H1 (cell line): ENCODE measurements around the gene ZAR1L. TPM values are rescaled to one million over a fixed set of nuclear protein-coding genes. Genes with fewer than 3 reads are reported as not detected.

Source experiments
- CTCF ChIA-PET: fragments of 300-600 bp; sonication (Branson Sonifier 250); formaldehyde crosslinking; loops from one replicate; lab custom pipeline; 2021; ENCODE audit not compliant: partially characterized antibody; lab: Charles Lee
- POLR2A ChIA-PET: fragments of 300-600 bp; sonication (Branson Sonifier 250); formaldehyde crosslinking; loops from one replicate; lab custom pipeline; 2021; ENCODE audit warnings: inconsistent platforms; ENCODE audit not compliant: partially characterized antibody; lab: Charles Lee
- DNase-seq, 2 experiments: peaks; one replicate each; pipeline versions ENCODE4 v3.0.0 to v3.0.0-alpha.2; 2010 to 2022; ENCODE audit warnings: low spot score in 2 of 2, low read depth in 1 of 2, mixed read lengths in 1 of 2
- FAIRE-seq: peaks from 2 replicates; lab custom pipeline; 2011; peaks lifted over from hg19 to GRCh38; lab: Jason Lieb, UNC
- H2AFZ ChIP-seq: 2 replicates; pipeline ENCODE4 v1.8.1; 2012; ENCODE audit warnings: low read length, inconsistent platforms
- H2AK5ac ChIP-seq: 2 replicates; pipeline ENCODE4 v1.6.1; 2013; ENCODE audit warnings: low read depth, low read length
- H2BK120ac ChIP-seq: replicated peaks from 2 replicates; pipeline ENCODE3; 2013; ENCODE audit warnings: low read depth, low read length, inconsistent platforms
- H2BK12ac ChIP-seq: 2 replicates; pipeline ENCODE4 v1.6.1; 2013; ENCODE audit warnings: low read depth, low read length
- H2BK15ac ChIP-seq: 2 replicates; pipeline ENCODE4 v1.6.1; 2013; ENCODE audit warnings: low read length
- H2BK20ac ChIP-seq: 2 replicates; pipeline ENCODE4 v1.6.1; 2013; ENCODE audit warnings: low read length
- H2BK5ac ChIP-seq: 2 replicates; pipeline ENCODE4 v1.6.1; 2013; ENCODE audit warnings: low read depth, low read length
- H3K14ac ChIP-seq: 2 replicates; pipeline ENCODE4 v1.6.1; 2013; ENCODE audit warnings: inconsistent platforms; ENCODE audit not compliant: insufficient read length
- H3K18ac ChIP-seq: 2 replicates; pipeline ENCODE4 v1.6.1; 2013; ENCODE audit warnings: low read length; ENCODE audit errors: extremely low read depth
- H3K23ac ChIP-seq: 2 replicates; pipeline ENCODE4 v1.6.1; 2013; ENCODE audit warnings: inconsistent platforms; ENCODE audit not compliant: insufficient read length
- H3K23me2 ChIP-seq: 2 replicates; pipeline ENCODE4 v1.6.1; 2013; ENCODE audit warnings: low read depth, low read length
- H3K27ac ChIP-seq: 2 replicates; pipeline ENCODE4 v1.6.1; 2011; ENCODE audit warnings: low read depth, low read length, inconsistent platforms
- H3K27me3 ChIP-seq, 4 experiments: replicated peaks in 1 of 4; 1 replicate in 1 of 4; 2 replicates in 3 of 4; pipeline versions ENCODE4 v1.6.1 to v1.8.1; 2011 to 2013; ENCODE audit warnings: low read length in 3 of 4, mild to moderate bottlenecking in 3 of 4, inconsistent platforms in 2 of 4, mixed read lengths in 2 of 4, moderate library complexity in 1 of 4; ENCODE audit not compliant: control insufficient read depth in 3 of 4, insufficient read depth in 3 of 4; ENCODE audit errors: extremely low read depth in 1 of 4
- H3K36me3 ChIP-seq, 4 experiments: 2 replicates each; pipeline versions ENCODE4 v1.6.1 to v1.8.1; 2011 to 2013; ENCODE audit warnings: mild to moderate bottlenecking in 4 of 4, low read length in 3 of 4, moderate library complexity in 2 of 4, control low read depth in 1 of 4, inconsistent platforms in 1 of 4; ENCODE audit not compliant: insufficient read depth in 4 of 4, control insufficient read depth in 2 of 4
- H3K4ac ChIP-seq: replicated peaks from 2 replicates; pipeline ENCODE3; 2013; ENCODE audit warnings: low read length, low read depth, mixed read lengths, inconsistent platforms; ENCODE audit not compliant: insufficient read length
- H3K4me1 ChIP-seq, 4 experiments: replicated peaks in 1 of 4; 1 replicate in 1 of 4; 2 replicates in 3 of 4; pipeline versions ENCODE4 v1.6.1 to v1.8.1; 2011 to 2013; ENCODE audit warnings: low read length in 3 of 4, inconsistent platforms in 2 of 4, mixed read lengths in 1 of 4; ENCODE audit not compliant: insufficient read depth in 4 of 4, control insufficient read depth in 3 of 4
- H3K4me2 ChIP-seq, 2 experiments: 2 replicates each; pipeline versions ENCODE4 v1.6.1 to v1.8.1; 2011 to 2013; ENCODE audit warnings: low read depth in 2 of 2, low read length in 2 of 2, control low read depth in 1 of 2, inconsistent platforms in 1 of 2, mild to moderate bottlenecking in 1 of 2; ENCODE audit not compliant: insufficient read depth in 1 of 2
- H3K4me3 ChIP-seq, 4 experiments: fragments of 200-600, 300-600 bp in 1 of 4; sonication (generic), shearing (Covaris generic), sonication (Bioruptor Twin) in 1 of 4; 2 replicates each; pipeline versions ENCODE4 v1.5.1 to v1.8.1; 2011 to 2016; ENCODE audit warnings: low read length in 4 of 4, low read depth in 3 of 4, control low read depth in 2 of 4, inconsistent platforms in 2 of 4, mild to moderate bottlenecking in 2 of 4, mixed read lengths in 1 of 4, moderate library complexity in 1 of 4; ENCODE audit not compliant: insufficient read depth in 2 of 4; ENCODE audit errors: extremely low read depth in 1 of 4
- H3K56ac ChIP-seq: replicated peaks from 2 replicates; pipeline ENCODE3; 2013; ENCODE audit warnings: low read depth, mild to moderate bottlenecking, mixed read lengths, low read length, inconsistent platforms; ENCODE audit not compliant: insufficient read length
- H3K79me1 ChIP-seq: 2 replicates; pipeline ENCODE4 v1.6.1; 2013; ENCODE audit warnings: low read depth, low read length, control low read depth
- H3K79me2 ChIP-seq, 2 experiments: 2 replicates each; pipeline versions ENCODE4 v1.6.1 to v1.8.1; 2012 to 2013; ENCODE audit warnings: low read length in 2 of 2, mild to moderate bottlenecking in 2 of 2, inconsistent platforms in 1 of 2; ENCODE audit not compliant: insufficient read depth in 2 of 2, control insufficient read depth in 1 of 2
- H3K9ac ChIP-seq, 4 experiments: replicated peaks in 1 of 4; 1 replicate in 1 of 4; 2 replicates in 3 of 4; pipeline versions ENCODE4 v1.6.1 to v1.8.1; 2011 to 2013; ENCODE audit warnings: low read depth in 3 of 4, low read length in 3 of 4, control low read depth in 2 of 4, mild to moderate bottlenecking in 2 of 4, moderate library complexity in 2 of 4, inconsistent platforms in 1 of 4; ENCODE audit errors: extremely low read depth in 1 of 4
- H3K9me3 ChIP-seq, 2 experiments: 2 replicates each; pipeline versions ENCODE4 v1.6.1 to v1.8.1; 2012 to 2013; ENCODE audit warnings: mild to moderate bottlenecking in 2 of 2, moderate library complexity in 2 of 2, control low read depth in 1 of 2, inconsistent platforms in 1 of 2, low read depth in 1 of 2, low read length in 1 of 2, mixed read lengths in 1 of 2; ENCODE audit not compliant: insufficient read depth in 2 of 2
- H4K20me1 ChIP-seq, 2 experiments: replicated peaks in 1 of 2; 2 replicates each; pipeline versions ENCODE3 to v1.8.1; 2011 to 2013; ENCODE audit warnings: inconsistent platforms in 2 of 2, low read length in 2 of 2, mild to moderate bottlenecking in 1 of 2; ENCODE audit not compliant: insufficient read depth in 2 of 2, control insufficient read depth in 1 of 2
- H4K5ac ChIP-seq: 2 replicates; pipeline ENCODE4 v1.6.1; 2013; ENCODE audit warnings: low read length, low read depth, mixed read lengths, inconsistent platforms; ENCODE audit not compliant: insufficient read length
- H4K8ac ChIP-seq: 2 replicates; pipeline ENCODE4 v1.8.0; 2013; ENCODE audit warnings: mild to moderate bottlenecking, moderate library complexity, low read length, inconsistent platforms; ENCODE audit not compliant: insufficient read depth; ENCODE audit errors: extremely low read depth
- H4K91ac ChIP-seq: replicated peaks from 2 replicates; pipeline ENCODE3; 2013; ENCODE audit warnings: low read length, mixed read lengths, inconsistent platforms; ENCODE audit not compliant: insufficient read length
- ASH2L ChIP-seq: fragments of 200-600, 300-600 bp; sonication (generic); IDR thresholded peaks from one replicate; pipeline ENCODE4 v1.7.1; 2017; ENCODE audit warnings: low read length
- BCL11A ChIP-seq, 2 experiments: IDR thresholded peaks; one replicate each; pipeline ENCODE4 v1.6.1; 2011; ENCODE audit warnings: low read depth in 2 of 2, low read length in 2 of 2, mild to moderate bottlenecking in 2 of 2
- CBX8 ChIP-seq: fragments of 300-800, 300-1000 bp; sonication (generic); IDR thresholded peaks from 2 replicates; pipeline ENCODE4 v1.7.1; 2016; ENCODE audit warnings: low read depth, low read length, borderline replicate concordance
- CHD1 ChIP-seq: IDR thresholded peaks from 2 replicates; pipeline ENCODE4 v1.6.1; 2012; ENCODE audit warnings: low read depth, low read length, improper control_type of control experiment
- EGR1 ChIP-seq: IDR thresholded peaks from 2 replicates; pipeline ENCODE4 v1.6.1; 2011; ENCODE audit warnings: low read depth, low read length, borderline replicate concordance
- GABPA ChIP-seq: IDR thresholded peaks from 2 replicates; pipeline ENCODE4 v1.6.1; 2011; ENCODE audit warnings: mild to moderate bottlenecking, low read length, moderate library complexity, borderline replicate concordance; ENCODE audit not compliant: insufficient read depth
- JUN ChIP-seq: IDR thresholded peaks from 2 replicates; pipeline ENCODE4 v1.6.1; 2011; ENCODE audit warnings: low read depth, mild to moderate bottlenecking, improper control_type of control experiment, low read length
- JUND ChIP-seq: IDR thresholded peaks from 2 replicates; pipeline ENCODE4 v1.6.1; 2011; ENCODE audit warnings: mild to moderate bottlenecking, improper control_type of control experiment, low read length
- KDM5A ChIP-seq: fragments of 200-600 bp; IDR thresholded peaks from 2 replicates; pipeline ENCODE4 v1.7.1; 2012; ENCODE audit warnings: mild to moderate bottlenecking, low read length, inconsistent platforms, mixed read lengths
- RNF2 ChIP-seq: fragments of 200-900, 300-1000 bp; sonication (generic); IDR thresholded peaks from 2 replicates; pipeline ENCODE4 v1.7.1; 2016; ENCODE audit warnings: borderline replicate concordance, low read depth, mild to moderate bottlenecking, antibody characterized with exemption, low read length; ENCODE audit not compliant: poor library complexity, severe bottlenecking; ENCODE audit errors: missing control alignments
- RXRA ChIP-seq: IDR thresholded peaks from 2 replicates; pipeline ENCODE4 v1.6.1; 2011; ENCODE audit warnings: low read depth, mild to moderate bottlenecking, low read length, moderate library complexity; ENCODE audit not compliant: insufficient read depth
- SP1 ChIP-seq: IDR thresholded peaks from 2 replicates; pipeline ENCODE4 v1.6.1; 2011; ENCODE audit warnings: low read depth, low read length
- TBP ChIP-seq: IDR thresholded peaks from 2 replicates; pipeline ENCODE4 v1.6.1; 2011; ENCODE audit warnings: low read depth, low read length, improper control_type of control experiment
- USF2 ChIP-seq: IDR thresholded peaks from 2 replicates; pipeline ENCODE4 v1.6.1; 2011; ENCODE audit warnings: low read length, improper control_type of control experiment
- WGBS, 2 experiments: shearing (Covaris generic) in 1 of 2; methylation state at CpG; one replicate each; pipeline versions ENCODE4 v1.1.6 to v1.1.7; 2013 to 2015; ENCODE audit warnings: low lambda C conversion rate in 2 of 2, mixed read lengths in 2 of 2, inconsistent platforms in 1 of 2, low coverage in 1 of 2, missing lambda C conversion rate in 1 of 2; ENCODE audit not compliant: insufficient replicate concordance in 2 of 2, insufficient coverage in 1 of 2, insufficient read length in 1 of 2; ENCODE audit errors: extremely low coverage in 1 of 2, missing lambda C conversion rate in 1 of 2; 5-methylcytosine and 5-hydroxymethylcytosine counted together
- polyA plus RNA-seq, 7 experiments: library from polyadenylated mRNA; depleted of rRNA in 3 of 7; stranded (reverse) in 5 of 7; unstranded in 2 of 7; fragments of >200 nt in 5 of 7; fragments of 200-250 nt in 2 of 7; gene quantifications; 1 replicate in 5 of 7; 2 replicates in 1 of 7; 4 replicates in 1 of 7; pipeline versions ENCODE4 v1.2.1 to v1.2.3, GENCODE V29; 2011 to 2013; ENCODE audit warnings: missing spikeins in 2 of 7, mixed read lengths in 2 of 7
- total RNA-seq: library from RNA; stranded (reverse); fragmentation: NEBNext Ultra II Directional; extraction: Animal tissue kit (Norgen Biotek cat#: 25700); gene quantifications from 2 replicates; pipeline ENCODE4 v1.2.1, GENCODE V29; 2021

Gene ZAR1L
- total and polyA plus RNA-seq, 2 of the 8 experiments (the other 6 are each of a cell fraction or from before 2014, with no cell fraction given), result 0.19 to 0.30 TPM

GRCh38 chr13:32266130-32266529 lies 49.0 kb downstream of the ZAR1L start:
- POLR2A ChIA-PET, result interaction anchor here (1.3 to 1.7 kb wide), 2 partner anchors 49 to 52 kb away, joined by 3 to 4 read pairs; partner anchors contain the start of genes BRCA2 and ZAR1L
- FAIRE-seq, result no peak
- TF ChIP-seq RNF2 (no peak), USF2 (no peak), JUND (no peak), CHD1 (no peak), ASH2L (no peak), GABPA (no peak), TBP (no peak), BCL11A (IDR thresholded peaks at IDR 0.05; ENCODE audit: low read depth in 2 of 2, low read length in 2 of 2) (no peak), CBX8 (no peak), RXRA (no peak), KDM5A (no peak), EGR1 (no peak), JUN (no peak), SP1 (no peak)

More at GRCh38 chr13:32266130-32266529, 49.0 kb downstream of the ZAR1L start:
- no peak overlapping the region for H2BK120ac ChIP-seq
- no peak overlapping the region for H2AFZ ChIP-seq
- no peaks in the 10 kb centered on the region for H4K20me1 ChIP-seq
- H3K23me2 ChIP-seq, result no peaks in the 10 kb centered on the region
- no peak overlapping the region for H3K4me3 ChIP-seq
- no peak overlapping the region for H3K14ac ChIP-seq
- no peak overlapping the region for H3K4ac ChIP-seq
- no peak overlapping the region for H2AK5ac ChIP-seq
- 83% methylated on average over 1 of the region's 1 CpG; no CpG with 5 or more reads in 1 of the 2 experiments for WGBS, 2 experiments
- DNase-seq, result no peak
- H3K9ac ChIP-seq, result no peak overlapping the region
- H4K5ac ChIP-seq, result no peak overlapping the region
- no peaks in the 10 kb centered on the region for H3K9me3 ChIP-seq
- H2BK20ac ChIP-seq, result no peak overlapping the region
- H3K79me2 ChIP-seq, result no peaks in the 10 kb centered on the region
- no peaks in the 10 kb centered on the region; a peak in 1 of 8 replicates for H3K36me3 ChIP-seq
- no peak overlapping the region for H3K27ac ChIP-seq
- H3K18ac ChIP-seq, result no peak overlapping the region
- H4K91ac ChIP-seq, result no peak overlapping the region
- no peak overlapping the region for H3K56ac ChIP-seq
- H2BK15ac ChIP-seq, result no peak overlapping the region
- H2BK5ac ChIP-seq, result no peak overlapping the region
- no peak overlapping the region for H3K23ac ChIP-seq
- H3K4me2 ChIP-seq, result no peak overlapping the region
- no peak overlapping the region for H4K8ac ChIP-seq
- no peak overlapping the region for H2BK12ac ChIP-seq
- CTCF ChIA-PET, result interaction anchor here (1.0 to 1.6 kb wide), 2 partner anchors 11 to 20 kb away, joined by 3 to 6 read pairs; no protein-coding TSS in a partner anchor
- H3K4me1 ChIP-seq, result no peaks in the 10 kb centered on the region
- H3K27me3 ChIP-seq, result no peaks in the 10 kb centered on the region
- H3K79me1 ChIP-seq, result no peaks in the 10 kb centered on the region
